ENCODE data around the gene TRPM1.

Gene TRPM1

DNA sequence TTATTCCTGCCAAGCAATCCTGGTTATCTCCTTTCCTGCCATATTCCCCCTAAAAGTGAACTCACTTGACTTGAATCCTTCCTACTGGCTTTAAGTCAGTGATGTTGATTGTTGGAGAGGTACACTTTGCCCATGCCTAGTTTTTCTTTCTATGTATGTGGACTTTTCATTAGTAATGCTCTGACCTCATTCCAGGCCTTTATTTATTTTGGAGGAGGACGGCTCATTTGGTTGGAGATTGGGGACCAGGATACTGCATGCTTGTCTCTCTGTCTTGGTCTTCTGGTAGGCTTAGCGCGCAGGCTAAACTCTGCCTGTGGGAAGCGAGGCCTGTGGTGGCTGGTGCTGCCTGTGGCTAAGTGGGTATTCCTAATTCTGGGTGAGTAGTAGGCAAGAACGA lies 81.0 kb downstream of the TRPM1 start:
- DNase-seq (ENCODE audit: low read depth in 2 of 2): no peak

DNA sequence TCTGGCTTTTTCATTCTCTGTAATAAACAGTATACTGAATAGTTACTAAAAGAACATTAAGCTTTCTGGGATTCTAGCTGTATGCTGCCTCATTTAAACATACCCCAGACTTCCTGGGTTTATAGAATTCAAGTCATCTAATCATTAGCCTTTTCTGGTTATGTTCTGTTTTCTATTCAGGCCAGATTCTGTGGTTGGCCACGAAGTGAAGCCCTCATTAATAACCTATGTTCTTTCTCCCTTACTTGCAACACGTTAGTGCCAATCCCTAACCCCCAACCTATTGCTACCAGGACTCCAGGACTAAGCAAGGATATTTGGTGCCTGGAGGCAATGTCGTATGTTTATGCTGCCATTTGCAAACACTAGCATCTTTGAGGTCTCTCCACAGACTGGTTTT lies 81.5 kb downstream of the TRPM1 start:
- DNase-seq (ENCODE audit: low read depth in 2 of 2): no peak

DNA sequence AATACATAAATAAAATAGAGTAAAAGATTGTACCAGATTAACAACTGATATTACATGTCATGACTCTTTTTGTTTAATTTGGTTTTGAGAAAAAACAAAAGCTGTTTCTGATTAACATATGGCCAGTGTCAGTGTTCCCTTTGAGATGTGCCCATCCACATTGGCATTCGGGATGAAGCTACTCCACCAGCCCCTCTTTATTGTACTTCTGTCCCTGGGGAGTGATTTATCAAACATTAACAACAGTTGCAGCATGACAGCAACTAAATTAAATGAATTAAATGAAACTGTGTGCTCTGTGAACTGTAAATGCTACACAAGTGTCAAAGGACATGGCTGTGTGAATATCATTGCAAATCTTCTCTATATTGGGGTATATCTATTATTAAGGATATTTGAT lies 84.2 kb downstream of the TRPM1 start:
- DNase-seq (ENCODE audit: low read depth in 2 of 2): no peak

DNA sequence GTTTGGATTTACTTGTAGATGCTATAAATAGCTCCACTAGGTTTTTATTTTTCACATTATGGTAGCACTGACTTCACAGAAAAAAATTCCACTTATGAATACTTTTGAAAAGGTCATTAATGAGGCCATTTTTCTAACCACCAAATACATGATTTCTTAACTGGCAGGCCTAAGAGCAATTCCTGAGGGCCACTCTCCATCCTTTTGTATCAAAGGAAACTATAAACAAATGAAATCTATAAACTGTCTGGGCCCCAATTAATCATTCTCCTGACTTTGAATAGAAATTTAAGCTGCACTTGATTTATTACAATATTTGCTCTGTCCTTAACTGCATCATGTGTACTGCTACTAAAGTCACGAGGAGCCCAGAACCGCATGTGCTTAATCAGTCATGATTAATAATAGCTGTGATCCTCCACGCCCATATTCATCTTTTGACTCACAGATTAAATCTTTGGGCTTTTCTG lies 85.0 kb downstream of the TRPM1 start:
- no peak for DNase-seq (ENCODE audit: low read depth in 2 of 2)

DNA sequence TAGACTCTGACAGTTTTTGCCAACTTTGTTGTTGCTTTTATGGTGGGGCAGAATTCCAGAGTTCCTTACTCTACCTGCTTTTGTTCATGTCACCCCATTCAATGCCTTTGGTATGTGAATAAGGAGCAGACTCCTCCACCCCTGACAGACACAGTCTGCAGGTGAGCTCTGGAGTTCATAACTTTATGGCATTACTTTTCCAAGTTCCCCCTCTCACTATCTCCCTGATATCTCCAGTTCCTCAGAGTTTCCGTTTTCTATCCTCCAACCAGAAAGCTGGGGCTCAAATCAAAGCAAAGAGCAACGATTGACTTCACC lies 87.0 kb downstream of the TRPM1 start:
- DNase-seq (ENCODE audit: low read depth in 2 of 2): no peak

DNA sequence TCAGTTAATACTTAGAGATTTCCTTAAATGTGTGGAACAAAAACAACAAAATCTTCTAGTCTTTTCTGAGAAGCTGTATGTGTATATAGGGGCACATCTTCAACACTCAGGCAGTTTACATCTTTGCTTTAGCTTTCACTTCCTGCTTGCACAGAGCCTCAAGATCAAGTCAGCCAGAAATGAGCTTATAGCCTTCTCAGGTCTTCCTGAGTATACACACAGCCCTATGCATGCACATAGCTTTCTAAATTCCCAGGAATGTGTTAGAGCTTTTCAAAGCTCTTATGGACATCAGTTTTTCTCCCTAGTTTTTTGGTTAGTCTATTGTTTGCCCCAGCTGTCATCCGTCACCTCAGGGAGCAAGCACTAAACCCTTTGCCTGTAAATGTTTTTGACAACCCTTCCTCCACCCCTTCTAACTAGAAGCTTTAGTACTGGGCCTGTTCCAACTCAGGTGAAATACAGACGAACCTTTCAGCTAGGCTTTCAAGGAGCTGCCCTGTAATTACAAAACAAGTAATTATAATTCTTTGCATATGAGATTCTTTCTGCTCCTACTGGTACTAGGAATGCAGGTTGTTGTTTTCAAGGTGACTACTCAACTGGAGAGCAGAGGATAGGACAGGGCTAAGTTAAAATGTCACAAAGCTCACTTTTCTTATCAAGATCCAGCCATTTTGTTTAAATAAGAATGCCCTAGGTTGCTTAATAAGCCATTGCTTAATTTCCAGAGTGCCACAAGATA lies 87.5 kb downstream of the TRPM1 start:
- DNase-seq (ENCODE audit: low read depth in 2 of 2): no peak

DNA sequence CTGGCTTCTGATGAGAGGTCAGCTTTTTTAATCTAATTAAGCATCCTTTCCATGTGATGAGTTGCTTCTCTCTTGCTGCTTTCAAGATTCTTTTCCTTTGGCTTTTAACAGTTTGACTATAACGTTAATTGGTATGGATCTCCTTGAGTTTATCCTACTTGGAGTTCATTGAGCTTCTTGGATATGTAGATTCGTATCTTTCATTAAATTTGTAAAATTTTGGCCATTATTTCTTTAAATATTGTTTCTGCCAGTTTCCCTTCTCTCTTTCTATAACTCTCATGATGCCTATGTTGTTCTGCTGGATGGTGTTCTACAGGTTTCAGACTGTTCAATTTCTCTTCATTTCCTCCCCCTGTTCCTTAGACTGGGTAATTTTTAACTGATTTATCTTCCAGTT lies 89.1 kb downstream of the TRPM1 start:
- DNase-seq (ENCODE audit: low read depth in 2 of 2): no peak

DNA sequence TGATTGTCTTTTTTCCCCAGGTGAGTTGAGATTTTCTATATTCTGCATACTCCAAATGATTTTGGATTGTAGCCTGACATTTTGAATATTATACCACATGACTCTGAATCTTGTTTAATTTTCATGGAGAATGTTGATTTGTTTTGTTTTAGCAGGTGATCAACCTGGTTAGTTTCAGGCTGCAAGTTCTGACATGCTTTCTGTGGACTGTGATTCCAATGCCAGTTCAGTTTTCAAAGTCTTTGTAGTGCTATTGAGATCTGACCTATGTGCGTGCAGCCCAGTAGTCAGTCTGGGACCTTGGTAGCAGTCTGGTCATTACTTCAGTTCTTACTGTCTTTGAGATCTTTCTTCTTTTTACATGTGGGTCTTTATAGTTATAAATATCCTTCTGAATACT lies 91.5 kb downstream of the TRPM1 start:
- DNase-seq (ENCODE audit: low read depth in 2 of 2): no peak

DNA sequence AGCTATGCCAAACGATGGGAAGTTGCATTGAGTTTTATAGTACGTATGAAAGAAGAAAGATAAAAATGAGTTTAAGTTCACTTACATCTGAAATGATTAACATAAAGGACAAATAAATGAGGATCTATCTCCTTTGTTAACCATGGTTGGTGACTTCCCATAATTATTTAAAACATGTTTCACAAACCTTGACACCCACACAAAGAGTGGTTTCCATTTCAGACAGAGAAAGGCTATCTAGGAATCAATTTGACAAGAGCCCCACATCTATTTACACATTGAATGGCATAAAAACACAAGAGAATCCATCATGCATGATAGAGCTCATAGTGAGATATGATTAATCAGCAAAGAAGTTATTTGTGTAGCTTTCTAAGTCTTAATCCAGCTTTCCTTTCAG lies 95.9 kb downstream of the TRPM1 start:
- DNase-seq (ENCODE audit: low read depth in 2 of 2): no peak

DNA sequence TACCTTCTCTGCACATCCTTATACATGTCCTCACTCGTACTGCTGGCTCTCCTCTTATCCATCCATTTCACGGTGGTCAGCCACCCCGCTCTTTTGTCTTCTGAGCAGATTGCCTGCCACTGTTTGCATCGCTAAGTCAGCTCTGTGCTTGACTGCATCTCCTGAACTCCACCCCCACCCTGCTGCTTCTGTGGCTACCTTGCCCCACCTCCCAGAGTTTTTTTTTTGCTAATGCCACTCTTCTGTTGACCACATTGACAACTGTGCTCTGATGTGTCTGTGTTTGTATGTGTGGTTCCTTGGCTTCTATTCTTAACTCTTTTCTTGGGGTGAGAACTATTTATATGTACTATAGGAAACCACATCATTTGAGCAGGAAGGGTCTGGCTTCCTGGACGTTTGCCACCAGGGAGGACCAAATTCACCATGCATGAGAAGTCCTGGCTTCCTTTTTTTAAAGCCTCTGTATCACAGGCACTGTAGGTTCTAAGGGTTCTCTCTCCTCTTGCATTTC lies 97.2 kb downstream of the TRPM1 start:
- no peak for DNase-seq (ENCODE audit: low read depth in 2 of 2)

DNA sequence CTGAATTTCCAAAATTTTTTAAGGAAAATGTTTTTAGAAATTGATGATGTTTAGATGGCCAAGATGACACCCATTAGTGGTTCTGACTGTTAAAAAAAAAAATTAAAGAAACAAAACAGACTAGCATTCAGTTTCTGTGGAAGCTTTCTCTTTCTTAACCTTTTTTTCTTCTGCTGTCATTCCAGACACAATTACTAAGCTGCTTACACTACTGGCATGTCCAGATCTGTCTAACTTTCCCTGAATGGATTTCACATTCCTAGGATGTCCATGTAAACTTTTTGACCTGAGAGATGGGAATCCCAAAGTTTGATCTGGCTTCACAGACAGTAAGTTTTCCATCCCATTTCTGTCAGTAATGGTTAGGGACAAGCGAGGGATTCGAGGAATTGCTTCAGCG lies 99.8 kb downstream of the TRPM1 start:
- no peak for DNase-seq (ENCODE audit: low read depth in 2 of 2)

DNA sequence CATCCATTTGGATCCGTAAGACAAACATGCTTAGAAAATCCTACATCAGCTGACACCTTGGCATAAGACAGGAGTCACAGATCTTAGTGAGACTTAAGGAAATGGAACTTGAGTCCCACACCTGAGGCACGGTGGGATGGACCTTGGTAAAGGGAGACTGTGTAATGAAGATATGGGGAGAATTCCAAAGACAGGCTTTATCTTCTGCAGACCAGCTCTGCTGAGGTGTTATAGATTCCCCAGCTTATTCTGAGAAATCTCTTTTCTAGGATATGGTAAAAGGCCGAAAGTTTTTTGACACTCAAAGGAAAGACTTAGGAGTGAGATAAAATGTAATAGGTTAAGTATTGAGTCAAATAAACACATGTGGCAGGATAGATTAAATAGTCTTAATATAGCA lies 101.8 kb downstream of the TRPM1 start:
- DNase-seq (ENCODE audit: low read depth in 2 of 2): no peak

DNA sequence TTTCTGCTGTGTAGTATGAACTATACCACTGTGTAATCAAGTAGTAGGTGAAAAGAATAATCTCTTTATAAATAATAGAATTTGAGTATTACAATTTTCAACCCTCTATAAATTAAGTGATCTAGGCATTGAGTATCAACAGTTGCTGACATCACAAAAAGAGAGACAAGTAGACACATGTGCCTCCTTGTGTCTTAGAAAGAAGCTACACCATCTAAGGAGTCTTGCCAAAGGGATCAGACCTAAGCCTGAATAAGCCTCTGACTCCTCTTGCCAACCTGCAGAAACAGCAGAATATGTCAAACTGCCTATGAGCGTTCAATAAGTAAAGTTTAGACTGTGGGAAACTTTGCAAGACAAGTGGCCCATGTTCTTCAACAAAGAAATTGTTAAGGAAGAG lies 104.3 kb downstream of the TRPM1 start:
- DNase-seq (ENCODE audit: low read depth in 2 of 2): no peak

DNA sequence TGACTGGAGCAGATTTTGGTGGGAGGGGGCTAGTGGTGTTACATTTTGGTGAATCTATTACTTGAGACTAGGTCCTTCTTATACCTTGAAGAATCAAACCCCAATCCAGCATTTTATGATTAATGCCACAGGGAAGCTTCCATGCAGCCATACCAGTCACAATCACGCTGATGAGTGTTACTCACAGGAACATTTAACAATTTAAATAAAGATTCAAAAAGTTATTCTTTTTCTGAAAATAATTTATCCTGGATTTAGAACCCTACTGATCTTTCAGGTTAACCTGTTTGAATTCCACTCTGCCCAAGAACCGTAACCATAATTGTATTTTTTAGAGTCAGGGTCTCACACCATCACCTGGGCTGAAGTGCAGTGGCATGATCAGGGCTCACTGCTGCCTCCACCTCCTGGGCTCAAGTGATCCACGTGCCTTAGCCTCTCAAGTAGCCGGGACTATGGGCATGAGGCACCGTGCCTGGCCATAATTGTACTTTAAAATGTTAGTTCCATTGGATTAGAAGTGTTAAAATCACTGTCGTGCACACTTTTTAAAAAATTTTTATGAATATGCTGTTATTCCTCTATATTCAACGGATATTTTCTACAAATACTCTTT lies 109.2 kb downstream of the TRPM1 start:
- no peak for DNase-seq (ENCODE audit: low read depth in 2 of 2)

DNA sequence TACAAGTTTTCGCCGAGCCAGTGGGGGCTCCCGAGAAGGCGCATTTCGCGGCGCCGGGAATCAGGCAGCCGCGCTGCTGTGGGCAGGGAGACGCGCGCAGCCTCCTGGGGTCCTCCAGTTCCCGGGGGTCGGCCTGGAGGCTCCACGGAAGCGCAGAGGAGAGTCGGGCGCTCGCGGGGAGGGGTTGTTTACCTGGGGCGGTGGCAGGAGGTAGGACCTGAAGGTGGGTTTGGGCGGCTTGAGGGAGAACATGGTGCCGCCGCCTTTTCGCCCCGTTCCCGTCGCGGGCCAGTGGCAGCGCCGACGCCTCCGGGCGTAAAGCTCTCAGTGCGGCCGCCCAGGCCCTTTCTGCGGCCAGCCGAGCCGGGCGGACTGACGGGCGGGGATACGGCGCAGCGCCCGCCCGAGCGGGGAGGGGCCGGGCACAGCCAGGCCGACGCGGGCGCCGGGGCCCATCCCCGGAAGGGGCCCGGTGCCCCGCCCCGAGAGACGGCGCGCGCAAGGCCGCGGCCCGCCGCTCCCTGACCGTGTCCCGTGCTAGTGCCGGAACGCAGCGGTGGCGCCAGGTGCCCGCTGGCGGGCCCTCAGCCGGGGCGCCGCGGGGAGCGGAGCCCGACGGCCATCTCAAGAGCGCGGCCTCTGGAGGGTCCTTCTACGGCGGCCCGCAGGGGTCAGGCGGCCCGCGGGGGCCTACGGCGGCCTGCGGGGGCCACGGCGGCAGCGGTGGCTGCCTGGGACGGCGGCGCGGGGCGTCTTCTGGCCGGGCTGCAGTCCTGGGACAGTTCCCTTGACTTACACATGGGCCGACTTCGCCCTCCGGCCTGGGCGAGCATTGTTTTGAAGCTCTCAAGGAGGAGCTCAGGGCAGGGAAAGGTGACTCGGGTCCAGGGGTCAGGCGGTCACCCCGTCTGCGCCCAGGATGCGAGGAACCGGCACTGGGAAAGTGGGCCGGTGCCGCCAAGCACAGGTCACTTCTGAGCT lies 110.0 kb downstream of the TRPM1 start, which contains the start of gene MTMR10:
TSS of gene MTMR10 (minus strand) at position 374 of the 981 bp plus-strand sequence. CDS start at position 252, 122 bp downstream.
- DNase-seq (ENCODE audit: low read depth in 2 of 2): peak; percentile 43 to 51

DNA sequence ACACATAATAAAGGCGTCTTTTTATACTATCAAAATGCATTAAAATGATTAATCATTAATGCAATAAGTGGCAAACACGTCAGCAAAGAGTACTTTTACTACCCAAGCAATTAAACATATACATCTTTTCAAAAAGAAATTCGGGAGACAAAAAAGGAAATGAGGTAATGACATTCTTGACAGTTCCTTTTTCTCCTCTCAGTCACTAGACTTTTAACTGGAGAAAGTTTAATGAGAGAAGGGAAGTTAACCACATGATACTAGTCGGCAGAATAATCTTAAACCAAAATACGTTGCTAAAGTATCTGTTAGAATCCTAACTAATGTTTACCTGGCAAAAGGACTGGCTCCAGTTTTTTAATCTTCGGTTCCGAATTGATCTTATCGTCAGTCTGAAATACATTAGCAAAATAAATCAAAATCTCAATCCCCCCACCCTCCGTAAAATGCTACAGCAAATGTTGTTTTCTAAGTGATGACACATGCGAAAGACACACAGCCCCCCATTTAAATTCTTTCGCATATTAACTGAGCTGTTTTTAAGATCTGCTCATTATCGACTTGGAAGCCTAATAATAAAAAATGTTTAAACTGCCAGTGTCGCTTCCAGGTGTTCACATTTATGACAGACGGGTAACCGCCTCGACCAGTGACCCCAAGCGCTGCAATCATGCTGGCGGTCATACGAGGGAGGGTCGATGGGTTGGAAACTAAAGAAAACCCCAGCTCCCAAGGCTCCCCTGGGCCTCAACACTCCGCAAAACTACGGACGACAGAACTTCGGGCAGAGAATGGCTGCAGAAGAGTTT lies 110.9 kb downstream of the TRPM1 start:
- no peak for DNase-seq (ENCODE audit: low read depth in 2 of 2)

DNA sequence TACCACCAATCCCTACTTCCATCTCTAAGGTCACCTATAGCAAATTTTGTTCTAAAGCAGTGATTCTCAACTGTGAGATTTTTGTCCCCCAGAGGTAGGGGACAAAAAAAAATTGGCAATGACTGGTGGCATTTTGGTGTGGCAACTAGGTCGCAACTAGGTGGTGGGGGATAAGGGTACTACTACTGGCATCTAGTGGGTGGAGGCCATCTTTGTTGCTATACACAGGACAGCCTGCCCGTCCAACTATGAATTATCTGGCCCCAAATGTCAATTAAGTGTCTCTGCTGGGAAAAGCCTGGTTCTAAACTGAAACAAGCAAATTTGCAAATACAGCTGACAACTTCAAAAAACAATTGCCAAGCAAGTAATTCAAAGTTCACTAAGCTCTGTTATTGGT lies 111.5 kb downstream of the TRPM1 start:
- DNase-seq (ENCODE audit: low read depth in 2 of 2): no peak

DNA sequence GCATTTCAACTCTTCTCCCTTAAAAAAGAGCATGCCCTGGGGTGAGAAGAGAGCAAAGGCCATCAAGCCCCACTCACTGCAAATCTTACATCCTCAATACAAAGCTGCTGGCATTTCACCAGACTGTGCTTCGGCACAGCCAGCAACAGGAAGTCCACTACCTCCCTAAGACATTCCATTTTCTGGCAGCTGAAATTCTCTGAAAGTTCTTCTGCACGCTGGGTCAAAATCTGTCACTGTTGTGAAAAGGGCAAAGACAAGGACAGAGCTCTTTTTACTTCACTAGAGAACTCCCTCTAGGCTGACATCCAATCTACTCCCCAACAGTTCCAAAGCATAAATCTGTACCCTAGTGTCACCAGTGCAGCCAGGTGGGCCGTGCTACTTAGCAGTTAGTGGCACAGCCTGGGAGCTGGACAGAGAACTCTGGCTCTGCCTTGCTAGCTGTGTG lies 116.4 kb downstream of the TRPM1 start:
- DNase-seq (ENCODE audit: low read depth in 2 of 2): no peak

DNA sequence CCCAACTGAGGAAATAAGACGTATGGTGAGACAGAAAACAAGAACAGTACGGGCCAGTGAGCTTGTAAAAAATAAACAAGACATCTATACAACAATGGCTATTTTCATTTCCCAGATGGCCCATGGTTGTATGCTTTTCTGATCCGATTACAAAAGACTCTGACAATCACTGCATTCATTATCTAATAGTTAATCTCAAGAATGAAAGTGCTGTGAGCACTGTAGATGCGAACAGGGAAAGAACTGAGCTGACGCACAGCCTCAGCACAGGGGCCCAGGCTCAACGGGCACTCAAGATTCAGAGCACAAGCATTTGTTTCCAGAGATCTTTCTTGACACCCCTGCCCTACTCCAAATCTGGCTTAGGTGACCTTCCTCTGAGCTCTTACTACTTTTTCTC lies 117.0 kb downstream of the TRPM1 start:
- DNase-seq (ENCODE audit: low read depth in 2 of 2): no peak

DNA sequence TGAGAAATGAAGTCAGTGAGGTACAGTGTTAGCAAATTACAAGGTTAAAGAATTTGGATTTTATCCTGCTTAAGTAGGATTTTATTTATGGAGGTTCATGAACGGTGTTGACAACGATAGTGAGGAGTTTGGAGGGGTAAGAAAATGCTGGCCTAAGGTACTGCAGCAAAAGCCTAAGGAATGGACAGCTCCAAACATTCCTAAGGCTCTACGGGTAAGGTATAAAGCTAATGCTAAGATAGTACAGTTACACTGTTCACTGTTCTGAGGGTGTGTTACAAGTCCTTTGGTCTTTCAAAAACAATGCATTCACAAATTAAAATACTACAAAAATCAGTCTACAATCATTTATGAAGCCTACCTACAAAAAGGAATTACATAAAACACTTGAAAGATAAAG lies 117.4 kb downstream of the TRPM1 start:
- no peak for DNase-seq (ENCODE audit: low read depth in 2 of 2)

DNA sequence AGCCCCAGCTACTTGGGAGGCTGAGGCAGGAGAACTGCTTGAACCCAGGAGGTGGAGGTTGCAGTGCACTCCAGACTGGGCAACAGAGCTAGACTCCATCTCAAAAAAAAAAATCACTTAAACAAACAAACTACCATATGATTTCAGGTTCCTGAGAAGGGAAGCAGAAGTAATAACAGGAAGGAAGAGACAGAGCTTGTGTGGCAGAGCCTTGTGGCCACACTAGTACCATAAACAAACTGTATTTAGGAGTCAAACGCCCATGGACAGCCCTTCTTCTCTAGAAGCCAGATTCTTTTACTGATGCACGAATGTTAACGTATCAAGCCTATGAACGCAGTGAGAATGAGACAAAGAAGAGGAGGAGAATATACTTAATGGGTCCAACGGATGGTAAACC lies 122.1 kb downstream of the TRPM1 start:
- no peak for DNase-seq (ENCODE audit: low read depth in 2 of 2)

Measured in stimulated activated CD8-positive, alpha-beta memory T cell treated with anti-CD3 and anti-CD28 coated beads, Interleukin-2, amount 100 ng/mL, for 1 hour (primary cell).